ENCODE measurements around the gene TECR.
"Not testable (repeated sequence)": the region's sequence is repeated elsewhere in the genome, so short reads cannot be mapped to it uniquely, and the experiment has no call there.

TECR gene

DNA sequence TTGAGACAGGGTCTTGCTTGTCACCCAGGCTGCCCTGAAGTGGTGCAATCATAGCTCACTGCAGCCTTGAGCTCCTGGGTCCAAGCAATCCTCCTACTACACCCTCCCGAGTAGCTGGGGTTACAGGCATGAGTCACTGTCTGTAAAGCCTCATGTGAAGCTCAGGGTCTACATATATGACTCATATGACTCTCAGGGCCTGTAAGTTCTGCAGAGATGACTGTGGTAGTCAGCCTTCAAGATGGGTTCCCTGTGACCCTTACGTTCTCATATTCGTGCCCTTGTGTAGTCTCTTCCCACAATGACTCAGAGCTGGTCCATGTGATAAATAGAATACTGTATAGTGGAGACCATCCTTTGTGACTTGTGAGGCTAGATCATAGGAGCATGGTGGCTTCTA, 55.8 kb downstream of the TECR start:
- DNase-seq (ENCODE audit: low read depth): not testable (repeated sequence)

DNA sequence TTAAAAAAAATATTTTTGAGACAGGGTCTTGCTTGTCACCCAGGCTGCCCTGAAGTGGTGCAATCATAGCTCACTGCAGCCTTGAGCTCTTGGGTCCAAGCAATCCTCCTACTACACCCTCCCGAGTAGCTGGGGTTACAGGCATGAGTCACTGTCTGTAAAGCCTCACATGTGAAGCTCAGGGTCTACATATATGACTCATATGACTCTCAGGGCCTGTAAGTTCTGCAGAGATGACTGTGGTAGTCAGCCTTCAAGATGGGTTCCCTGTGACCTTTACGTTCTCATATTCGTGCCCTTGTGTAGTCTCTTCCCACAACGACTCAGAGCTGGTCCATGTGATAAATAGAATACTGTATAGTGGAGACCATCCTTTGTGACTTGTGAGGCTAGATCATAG, 60.0 kb downstream of the TECR start:
- not testable (repeated sequence) for DNase-seq (ENCODE audit: low read depth)

DNA sequence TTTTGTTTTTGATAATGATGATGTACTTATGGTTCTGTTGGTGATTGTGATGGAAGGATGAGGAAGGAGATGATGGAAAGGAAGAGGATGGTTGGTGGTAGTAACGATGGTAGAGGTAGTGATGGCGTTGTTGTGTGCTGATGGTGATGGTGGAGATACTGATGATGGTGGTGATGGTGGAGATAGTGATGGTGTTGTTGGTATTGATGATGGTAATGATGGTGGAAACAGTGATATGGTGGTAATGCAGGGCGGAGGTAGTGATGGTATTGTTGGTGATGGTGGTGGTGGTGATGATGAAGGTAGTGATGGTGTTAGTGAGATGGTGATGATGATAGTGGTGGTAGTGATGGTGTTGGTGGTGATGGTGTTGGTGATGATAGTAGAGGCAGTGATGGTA, 66.2 kb downstream of the TECR start:
- DNase-seq (ENCODE audit: low read depth): no peak

DNA sequence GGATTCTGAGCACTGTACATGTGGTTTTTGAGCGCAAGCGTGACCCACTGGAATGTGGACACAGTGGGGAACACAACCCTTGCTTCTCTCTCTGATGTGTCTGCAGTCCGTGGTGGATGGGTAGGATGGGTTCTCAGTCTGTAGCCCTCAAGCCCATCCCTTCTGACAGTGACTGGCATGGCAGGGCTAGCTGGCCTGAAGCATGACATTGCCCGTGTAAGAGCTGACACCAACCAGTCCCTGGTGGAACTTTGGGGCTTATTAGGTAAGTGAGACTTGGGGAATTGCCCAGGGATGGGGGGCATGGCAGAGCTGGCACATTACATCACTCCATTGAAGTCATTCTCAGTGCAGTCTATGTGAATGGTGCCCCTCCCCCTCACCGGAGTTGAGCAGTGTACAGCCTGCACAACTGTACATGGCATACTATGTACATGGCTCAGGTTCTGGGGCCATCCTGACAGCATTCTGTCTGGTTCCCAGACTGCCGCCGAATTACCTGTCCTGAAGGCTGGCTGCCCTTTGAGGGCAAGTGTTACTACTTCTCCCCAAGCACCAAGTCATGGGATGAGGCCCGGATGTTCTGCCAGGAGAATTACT, 70.3 kb downstream of the TECR start:
- no peak for DNase-seq (ENCODE audit: low read depth)

DNA sequence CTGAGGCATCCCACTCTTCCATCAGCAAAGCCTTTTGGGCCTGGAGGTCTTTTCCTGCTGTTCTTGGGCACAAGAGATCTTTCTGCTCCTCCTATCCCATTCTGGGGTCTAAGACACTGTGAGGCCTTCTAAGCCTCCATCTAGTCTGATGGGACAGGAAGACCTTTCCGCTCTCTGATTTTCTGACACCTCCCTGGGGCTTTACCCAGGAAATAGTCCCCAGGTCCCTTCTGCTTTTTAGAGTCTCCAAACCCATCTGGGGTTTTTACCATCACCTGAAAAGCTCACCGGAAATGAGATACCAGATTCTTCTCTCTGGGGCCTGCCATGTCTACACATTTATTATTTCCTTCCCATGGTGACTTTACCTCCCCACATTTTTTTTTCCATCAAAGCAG, 74.6 kb downstream of the TECR start:
- no peak for DNase-seq (ENCODE audit: low read depth)

DNA sequence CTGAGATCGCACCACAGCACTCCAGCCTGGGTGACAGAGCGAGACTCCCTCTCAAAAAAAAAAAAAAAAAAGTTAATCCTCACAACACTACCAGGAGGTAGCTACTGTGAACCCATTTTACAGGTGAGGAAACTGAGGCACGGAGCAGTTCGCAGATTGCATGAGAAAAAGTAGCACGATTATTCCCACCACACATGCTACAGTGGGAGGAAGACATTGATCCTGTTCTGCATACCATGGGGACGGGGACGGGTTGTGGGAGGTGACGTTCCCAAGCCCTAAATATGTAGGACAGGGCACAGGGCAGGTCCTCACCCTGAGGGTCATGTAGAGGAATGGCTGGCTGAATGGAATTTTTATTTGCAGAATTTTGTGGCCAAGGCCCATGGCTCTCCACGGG, 77.2 kb downstream of the TECR start:
- DNase-seq (ENCODE audit: low read depth): no peak

DNA sequence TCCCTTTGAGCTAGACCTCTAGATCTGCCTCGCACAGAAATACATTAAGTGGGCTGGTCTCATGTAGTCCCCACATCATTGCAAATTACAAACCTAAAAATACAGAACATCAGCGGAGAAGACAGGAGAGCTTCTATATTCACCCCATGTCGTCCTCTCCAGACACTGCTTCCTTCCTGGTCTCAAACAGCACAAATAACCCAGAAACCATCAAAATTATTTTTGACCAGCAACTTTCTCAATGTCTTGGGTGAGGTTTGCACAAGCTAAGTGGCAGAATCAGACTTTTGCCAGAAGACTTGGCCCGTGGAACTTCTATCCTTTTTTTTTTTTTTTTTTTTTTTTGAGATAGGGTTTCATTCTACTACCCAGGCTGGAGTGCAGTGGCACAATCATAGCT, 81.7 kb downstream of the TECR start:
- no peak for DNase-seq (ENCODE audit: low read depth)

DNA sequence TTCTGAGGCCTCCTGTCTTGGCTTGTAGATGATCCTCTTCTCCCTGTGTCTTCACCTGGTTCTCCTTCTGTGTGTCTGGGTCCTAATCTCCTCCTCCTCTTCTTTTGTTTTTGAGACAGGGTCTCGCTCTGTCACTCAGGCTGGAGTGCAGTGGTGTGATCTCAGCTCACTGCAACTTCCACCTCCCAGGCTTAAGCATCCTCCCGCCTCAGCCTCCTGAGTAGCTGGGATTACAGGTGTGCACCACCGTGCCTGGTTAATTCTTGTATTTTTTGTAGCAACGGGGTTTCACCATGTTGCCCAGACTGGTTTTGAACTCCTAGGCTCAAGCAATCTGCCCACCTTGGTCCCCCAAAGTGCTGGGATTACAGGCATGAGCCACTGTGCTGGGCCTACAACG, 82.8 kb downstream of the TECR start:
- not testable (repeated sequence) for DNase-seq (ENCODE audit: low read depth)

DNA sequence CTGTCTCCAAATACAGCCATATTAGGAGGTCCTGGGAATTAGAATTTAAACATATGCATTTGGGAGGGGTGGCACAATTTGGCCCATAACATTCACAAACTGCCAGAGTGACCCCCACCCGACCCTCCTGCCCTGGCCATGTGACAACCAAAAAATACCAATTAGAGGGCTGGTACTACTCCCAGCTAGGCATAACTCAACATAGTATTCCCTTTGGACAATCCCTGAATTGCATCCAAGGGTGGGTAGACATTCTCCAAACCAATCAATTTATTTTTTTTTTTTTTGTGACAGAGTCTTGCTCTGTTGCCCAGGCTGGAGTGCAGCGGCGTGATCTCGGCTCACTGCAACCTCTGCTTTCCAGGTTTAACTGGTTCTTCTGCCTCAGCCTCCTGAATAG, 83.3 kb downstream of the TECR start:
- DNase-seq (ENCODE audit: low read depth): no peak

DNA sequence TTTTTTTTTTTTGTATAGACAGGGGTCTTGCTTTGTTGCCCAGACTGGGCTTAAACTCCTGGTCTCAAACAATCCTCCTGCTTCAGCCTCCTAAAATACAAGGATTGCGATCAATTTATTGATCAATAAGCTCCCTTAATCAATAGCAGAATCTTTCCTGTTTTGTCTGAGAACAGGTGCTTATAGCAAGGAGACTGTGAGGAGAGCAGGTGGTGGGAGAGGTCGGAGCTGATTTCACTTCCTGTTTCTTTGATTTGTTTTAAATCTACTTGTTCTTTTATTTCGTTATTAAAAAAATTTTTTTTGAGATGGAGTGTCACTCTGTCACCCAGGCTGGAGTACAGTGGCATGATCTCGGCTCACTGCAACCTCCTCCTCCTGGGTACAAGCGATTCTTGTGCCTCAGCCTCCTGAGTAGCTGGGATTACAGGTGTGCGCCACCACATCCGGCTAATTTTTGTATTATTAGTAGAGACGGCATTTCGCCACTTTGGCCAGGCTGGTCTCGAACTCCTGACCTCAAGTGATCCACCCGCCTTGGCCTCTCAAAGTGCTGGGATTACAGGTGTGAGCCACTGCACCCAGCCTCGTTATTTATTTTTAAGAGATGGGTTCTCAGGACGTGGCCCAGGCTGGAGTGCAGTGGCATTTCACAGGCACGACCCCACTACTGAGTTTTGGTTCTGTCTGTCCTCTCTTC, 84.2 kb downstream of the TECR start:
- DNase-seq (ENCODE audit: low read depth): not testable (repeated sequence)

DNA sequence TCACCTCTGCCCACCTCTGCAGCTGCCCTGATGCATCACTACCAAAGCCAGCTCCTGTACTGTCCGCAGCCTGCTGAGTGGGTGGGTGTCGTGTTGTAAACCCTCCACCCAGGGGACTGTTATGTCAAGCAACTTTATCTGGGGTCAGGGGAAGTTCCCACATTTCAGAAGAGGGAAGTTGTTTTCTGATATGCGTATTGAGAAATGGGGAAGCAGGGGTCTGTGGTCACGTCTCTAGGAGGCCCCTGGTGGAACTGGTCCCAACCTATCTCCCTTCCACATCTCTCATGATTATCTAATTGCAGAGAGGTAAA, 84.7 kb downstream of the TECR start:
- DNase-seq (ENCODE audit: low read depth): no peak

All from T-helper 22 cell (primary cell).